ENCODE measurements around the gene TRIP13.
"Not testable (repeated sequence)": the region's sequence is repeated elsewhere in the genome, so short reads cannot be mapped to it uniquely, and the experiment has no call there.

GRCh38 chr5:934381-934967 lies 41.8 kb downstream of the TRIP13 start:
- not testable (repeated sequence) for TF ChIP-seq CTCF, POLR2A (IDR thresholded peaks at IDR 0.05)

Data from testis (tissue), 2 donors.